KMS-11 (cell line): ENCODE data around the gene TUB.

Source experiments
- H2AFZ ChIP-seq: fragments of 200-600 bp; sonication (generic); 2 replicates; pipeline ENCODE4 v1.6.1; 2016; ENCODE audit warnings: antibody characterized with exemption, mixed run types, low read depth
- H3K27ac ChIP-seq: fragments of 200-600 bp; sonication (generic); 2 replicates; pipeline ENCODE4 v1.6.1; 2016; ENCODE audit warnings: mild to moderate bottlenecking, mixed run types
- H3K27me3 ChIP-seq: fragments of 200-600 bp; sonication (generic); 2 replicates; pipeline ENCODE4 v1.6.1; 2017; ENCODE audit warnings: mild to moderate bottlenecking, low read depth, mixed run types, moderate library complexity; ENCODE audit not compliant: insufficient read depth
- H3K36me3 ChIP-seq: fragments of 200-600 bp; sonication (generic); 2 replicates; pipeline ENCODE4 v1.6.1; 2017; ENCODE audit warnings: mild to moderate bottlenecking, mixed run types; ENCODE audit not compliant: insufficient read depth
- H3K4me1 ChIP-seq: fragments of 200-600 bp; sonication (generic); 2 replicates; pipeline ENCODE4 v1.6.1; 2016; ENCODE audit warnings: mild to moderate bottlenecking, low read depth, mixed run types; ENCODE audit not compliant: poor library complexity, severe bottlenecking
- H3K4me2 ChIP-seq: fragments of 200-600 bp; sonication (generic); 2 replicates; pipeline ENCODE4 v1.7.0; 2016; ENCODE audit warnings: mild to moderate bottlenecking, mixed run types
- H3K4me3 ChIP-seq: fragments of 200-600 bp; sonication (generic); IDR thresholded peaks from 2 replicates; pipeline ENCODE4 v1.6.1; 2017; ENCODE audit warnings: low read depth, low read length, mixed read lengths; ENCODE audit not compliant: insufficient read depth
- H3K79me2 ChIP-seq: fragments of 200-600 bp; sonication (generic); 2 replicates; pipeline ENCODE4 v1.6.1; 2016; ENCODE audit warnings: low read depth, mixed run types; ENCODE audit not compliant: insufficient read depth
- H3K9ac ChIP-seq: fragments of 200-600 bp; sonication (generic); 2 replicates; pipeline ENCODE4 v1.6.1; 2016; ENCODE audit warnings: mild to moderate bottlenecking, mixed run types
- H4K20me1 ChIP-seq: fragments of 200-600 bp; sonication (generic); 2 replicates; pipeline ENCODE4 v1.6.1; 2016; ENCODE audit warnings: mild to moderate bottlenecking, mixed run types; ENCODE audit not compliant: insufficient read depth
- TF ChIP-seq, protein P1 (sequence below): fragments of 200-600 bp; sonication (generic); conservative IDR thresholded peaks from 2 replicates; pipeline ENCODE4 v1.6.1; 2017; ENCODE audit warnings: low read depth, mild to moderate bottlenecking, antibody characterized with exemption, low read length, moderate library complexity, mixed read lengths

TUB gene

DNA sequence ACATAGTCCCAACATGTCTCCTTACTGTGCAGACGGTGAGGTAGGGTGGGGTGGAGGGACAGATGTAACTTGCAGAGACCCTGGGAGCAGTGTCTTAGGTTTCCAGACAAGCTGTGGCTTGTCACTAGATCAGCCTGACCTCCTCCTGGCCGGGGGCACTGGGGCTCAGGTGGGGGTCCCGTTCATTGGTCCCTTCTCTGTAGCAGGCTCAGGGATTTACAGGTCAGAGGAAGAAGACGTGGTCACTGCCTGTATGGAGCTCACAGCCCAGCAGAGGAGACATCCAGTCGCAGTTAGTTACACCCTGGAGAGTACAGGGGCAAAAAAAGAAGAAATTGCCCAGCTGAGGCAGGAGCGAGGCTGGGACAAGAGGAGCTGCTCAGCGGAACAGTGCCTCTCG lies 22.0 kb upstream of the TUB start:
- Histone ChIP-seq H3K36me3 (no peaks in the 10 kb centered on the region), H3K27ac (no peak overlapping the region), H3K4me2 (no peak overlapping the region), H3K79me2 (no peaks in the 10 kb centered on the region), H3K9ac (no peak overlapping the region), H4K20me1 (no peaks in the 10 kb centered on the region), H3K4me3 (no peak overlapping the region), H3K4me1 (no peaks in the 10 kb centered on the region), H2AFZ (no peak overlapping the region), H3K27me3 (no peaks in the 10 kb centered on the region)
- TF ChIP-seq, protein P1, sequence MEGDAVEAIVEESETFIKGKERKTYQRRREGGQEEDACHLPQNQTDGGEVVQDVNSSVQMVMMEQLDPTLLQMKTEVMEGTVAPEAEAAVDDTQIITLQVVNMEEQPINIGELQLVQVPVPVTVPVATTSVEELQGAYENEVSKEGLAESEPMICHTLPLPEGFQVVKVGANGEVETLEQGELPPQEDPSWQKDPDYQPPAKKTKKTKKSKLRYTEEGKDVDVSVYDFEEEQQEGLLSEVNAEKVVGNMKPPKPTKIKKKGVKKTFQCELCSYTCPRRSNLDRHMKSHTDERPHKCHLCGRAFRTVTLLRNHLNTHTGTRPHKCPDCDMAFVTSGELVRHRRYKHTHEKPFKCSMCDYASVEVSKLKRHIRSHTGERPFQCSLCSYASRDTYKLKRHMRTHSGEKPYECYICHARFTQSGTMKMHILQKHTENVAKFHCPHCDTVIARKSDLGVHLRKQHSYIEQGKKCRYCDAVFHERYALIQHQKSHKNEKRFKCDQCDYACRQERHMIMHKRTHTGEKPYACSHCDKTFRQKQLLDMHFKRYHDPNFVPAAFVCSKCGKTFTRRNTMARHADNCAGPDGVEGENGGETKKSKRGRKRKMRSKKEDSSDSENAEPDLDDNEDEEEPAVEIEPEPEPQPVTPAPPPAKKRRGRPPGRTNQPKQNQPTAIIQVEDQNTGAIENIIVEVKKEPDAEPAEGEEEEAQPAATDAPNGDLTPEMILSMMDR: no peak

DNA sequence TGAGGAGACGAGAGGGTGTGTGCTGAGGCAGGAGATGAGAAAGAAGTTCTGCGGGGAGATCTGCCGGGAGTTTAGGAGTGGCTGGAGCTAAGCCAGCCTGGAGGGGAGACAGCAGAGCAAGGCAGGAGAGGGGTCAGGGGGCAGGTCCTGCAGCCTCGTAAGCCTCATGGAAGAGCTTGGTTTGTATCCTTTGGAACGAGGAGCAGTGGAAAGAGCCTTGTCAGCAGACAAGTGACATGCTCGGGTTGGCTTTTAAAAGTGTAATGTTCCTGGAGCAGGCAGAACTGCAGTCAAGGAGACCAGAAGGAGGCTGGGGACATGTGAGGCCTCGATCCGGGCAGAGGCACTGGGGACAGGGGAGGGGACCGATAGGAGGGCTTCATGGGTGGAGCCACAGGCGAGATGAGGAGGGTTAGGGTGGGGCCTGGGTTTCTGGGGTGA lies 21.4 kb upstream of the TUB start:
- H3K27ac ChIP-seq: no peak overlapping the region
- no peak overlapping the region for H2AFZ ChIP-seq
- TF ChIP-seq, protein P1: no peak
- no peaks in the 10 kb centered on the region for H3K36me3 ChIP-seq
- no peaks in the 10 kb centered on the region for H3K27me3 ChIP-seq
- no peak overlapping the region for H3K9ac ChIP-seq
- no peak overlapping the region for H3K4me2 ChIP-seq
- H3K79me2 ChIP-seq: no peaks in the 10 kb centered on the region
- no peaks in the 10 kb centered on the region for H3K4me1 ChIP-seq
- no peak overlapping the region for H3K4me3 ChIP-seq
- no peaks in the 10 kb centered on the region for H4K20me1 ChIP-seq

DNA sequence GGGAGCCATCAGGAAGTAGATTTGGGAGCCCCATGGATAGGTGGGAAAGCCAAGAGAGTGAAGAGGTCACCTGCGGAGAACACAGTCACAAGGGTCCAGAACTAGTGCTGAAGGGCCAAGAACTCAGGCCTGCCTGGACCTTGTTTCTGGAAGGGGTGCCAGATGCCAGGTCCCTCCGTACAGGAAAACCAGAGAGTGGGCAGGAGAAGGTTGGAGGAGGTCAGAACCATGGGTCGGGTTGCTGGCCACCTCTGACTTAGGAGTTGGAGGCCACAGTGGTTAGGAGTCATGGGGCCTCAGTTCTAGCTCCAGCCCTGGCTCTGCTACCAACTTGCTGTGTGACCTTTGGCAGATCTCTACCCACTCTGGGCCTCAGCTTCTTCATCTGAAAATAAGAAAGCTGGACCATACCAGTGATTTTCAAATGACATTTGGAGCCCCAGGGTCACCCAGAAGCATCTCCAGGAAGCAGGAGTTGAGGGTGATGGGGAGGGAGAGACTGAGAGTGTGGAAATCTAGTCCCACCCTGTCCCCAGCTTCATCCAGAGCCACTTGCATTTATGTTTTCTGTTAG lies 20.8 kb upstream of the TUB start:
- Histone ChIP-seq H3K27ac (no peak overlapping the region), H2AFZ (no peak overlapping the region), H3K79me2 (no peaks in the 10 kb centered on the region), H4K20me1 (no peaks in the 10 kb centered on the region), H3K4me1 (no peaks in the 10 kb centered on the region), H3K4me3 (no peak overlapping the region), H3K4me2 (no peak overlapping the region), H3K27me3 (no peaks in the 10 kb centered on the region), H3K36me3 (no peaks in the 10 kb centered on the region), H3K9ac (no peak overlapping the region)
- TF ChIP-seq, protein P1: no peak

DNA sequence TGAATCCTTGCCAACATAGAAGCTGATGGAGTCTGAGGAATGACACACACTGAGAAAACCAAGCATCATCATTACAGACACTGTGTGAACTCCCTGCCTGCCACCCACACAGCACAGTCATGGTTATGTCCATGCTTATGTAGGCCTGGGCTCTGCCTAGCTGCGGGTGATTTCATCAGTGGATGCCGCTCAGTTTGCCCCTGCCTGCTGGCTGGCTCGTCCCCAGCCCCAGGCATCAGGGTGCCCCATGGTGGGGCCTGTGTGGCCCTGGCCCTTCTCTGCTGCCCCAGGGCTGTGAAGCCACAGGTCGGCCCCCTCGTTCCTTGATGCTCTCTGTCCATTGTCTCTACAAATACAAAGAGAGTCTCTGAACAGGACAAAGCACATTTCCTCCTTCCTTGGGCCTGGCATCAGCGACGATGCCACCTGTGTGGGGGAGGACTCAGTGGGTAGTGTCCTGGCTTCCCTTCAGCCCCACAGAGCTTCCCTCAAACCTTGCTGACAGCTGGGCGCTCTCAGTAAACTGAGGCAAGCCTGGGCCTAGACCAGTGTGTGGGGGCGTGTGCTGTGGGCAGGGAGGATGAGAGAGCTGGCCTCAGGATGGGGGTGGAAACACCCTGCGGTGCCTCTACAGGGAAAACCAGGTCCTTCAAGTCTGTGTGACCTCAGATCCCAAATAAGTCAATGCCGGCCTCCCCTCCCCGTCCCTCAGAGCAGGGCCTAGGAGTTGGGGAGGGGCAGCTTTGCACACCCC lies 20.0 kb upstream of the TUB start:
- no peaks in the 10 kb centered on the region for H3K4me1 ChIP-seq
- no peaks in the 10 kb centered on the region for H3K27me3 ChIP-seq

More for the DNA sequence above, 20.0 kb upstream of the TUB start:
- Histone ChIP-seq H3K4me2 (no peak overlapping the region), H4K20me1 (no peaks in the 10 kb centered on the region), H2AFZ (no peak overlapping the region), H3K4me3 (no peak overlapping the region), H3K9ac (no peak overlapping the region), H3K36me3 (no peaks in the 10 kb centered on the region), H3K79me2 (no peaks in the 10 kb centered on the region), H3K27ac (no peak overlapping the region)
- TF ChIP-seq, protein P1: no peak
